Measurements from ENCODE around the gene SOX4.

The SOX4 gene

GRCh38 chr6:21594416-21595281 lies 1.1 kb downstream of the SOX4 start:
- peak; percentile 60 to 65 for DNase-seq

- DNase-seq, result peak; percentile 35 to 44
Measured at GRCh38 chr6:21595285-21596144, 2.0 kb downstream of the SOX4 start.

DNA sequence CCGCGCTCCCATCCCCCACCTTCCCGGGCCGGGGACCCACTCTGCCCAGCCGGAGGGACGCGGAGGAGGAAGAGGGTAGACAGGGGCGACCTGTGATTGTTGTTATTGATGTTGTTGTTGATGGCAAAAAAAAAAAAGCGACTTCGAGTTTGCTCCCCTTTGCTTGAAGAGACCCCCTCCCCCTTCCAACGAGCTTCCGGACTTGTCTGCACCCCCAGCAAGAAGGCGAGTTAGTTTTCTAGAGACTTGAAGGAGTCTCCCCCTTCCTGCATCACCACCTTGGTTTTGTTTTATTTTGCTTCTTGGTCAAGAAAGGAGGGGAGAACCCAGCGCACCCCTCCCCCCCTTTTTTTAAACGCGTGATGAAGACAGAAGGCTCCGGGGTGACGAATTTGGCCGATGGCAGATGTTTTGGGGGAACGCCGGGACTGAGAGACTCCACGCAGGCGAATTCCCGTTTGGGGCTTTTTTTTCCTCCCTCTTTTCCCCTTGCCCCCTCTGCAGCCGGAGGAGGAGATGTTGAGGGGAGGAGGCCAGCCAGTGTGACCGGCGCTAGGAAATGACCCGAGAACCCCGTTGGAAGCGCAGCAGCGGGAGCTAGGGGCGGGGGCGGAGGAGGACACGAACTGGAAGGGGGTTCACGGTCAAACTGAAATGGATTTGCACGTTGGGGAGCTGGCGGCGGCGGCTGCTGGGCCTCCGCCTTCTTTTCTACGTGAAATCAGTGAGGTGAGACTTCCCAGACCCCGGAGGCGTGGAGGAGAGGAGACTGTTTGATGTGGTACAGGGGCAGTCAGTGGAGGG lies 2.8 kb downstream of the SOX4 start:
- DNase-seq, result peak; percentile 35 to 46

DNA sequence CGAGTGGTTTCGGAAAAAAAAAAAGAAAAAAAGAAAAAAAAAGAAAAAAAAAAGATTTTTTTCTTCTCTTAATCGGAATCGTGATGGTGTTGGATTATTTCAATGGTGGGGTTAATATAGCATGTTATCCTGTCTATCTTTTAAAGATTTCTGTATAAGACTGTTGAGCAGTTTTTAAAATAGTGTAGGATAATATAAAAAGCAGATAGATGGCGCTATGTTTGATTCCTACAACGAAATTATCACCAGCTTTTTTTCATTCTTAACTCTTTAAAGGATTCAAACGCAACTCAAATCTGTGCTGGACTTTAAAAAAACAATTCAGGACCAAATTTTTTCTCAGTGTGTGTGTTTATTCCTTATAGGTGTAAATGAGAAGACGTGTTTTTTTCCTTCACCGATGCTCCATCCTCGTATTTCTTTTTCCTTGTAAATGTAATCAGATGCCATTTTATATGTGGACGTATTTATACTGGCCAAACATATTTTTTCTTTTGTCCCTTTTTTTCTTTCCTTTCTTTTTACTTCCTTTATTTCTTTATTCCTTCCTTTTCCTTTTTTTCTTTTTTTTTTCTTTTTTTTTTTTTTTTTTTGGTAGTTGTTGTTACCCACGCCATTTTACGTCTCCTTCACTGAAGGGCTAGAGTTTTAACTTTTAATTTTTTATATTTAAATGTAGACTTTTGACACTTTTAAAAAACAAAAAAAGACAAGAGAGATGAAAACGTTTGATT lies 3.6 kb downstream of the SOX4 start:
- no peak for DNase-seq

GRCh38 chr6:21597801-21598673 lies 4.5 kb downstream of the SOX4 start:
- DNase-seq, result no peak

GRCh38 chr6:21598674-21599023 lies 5.1 kb downstream of the SOX4 start:
- no peak for DNase-seq

- no peak for DNase-seq
Measured at GRCh38 chr6:21599051-21599696, 5.6 kb downstream of the SOX4 start.

- DNase-seq, result no peak
Measured at GRCh38 chr6:21601339-21601923, 7.9 kb downstream of the SOX4 start.

DNA sequence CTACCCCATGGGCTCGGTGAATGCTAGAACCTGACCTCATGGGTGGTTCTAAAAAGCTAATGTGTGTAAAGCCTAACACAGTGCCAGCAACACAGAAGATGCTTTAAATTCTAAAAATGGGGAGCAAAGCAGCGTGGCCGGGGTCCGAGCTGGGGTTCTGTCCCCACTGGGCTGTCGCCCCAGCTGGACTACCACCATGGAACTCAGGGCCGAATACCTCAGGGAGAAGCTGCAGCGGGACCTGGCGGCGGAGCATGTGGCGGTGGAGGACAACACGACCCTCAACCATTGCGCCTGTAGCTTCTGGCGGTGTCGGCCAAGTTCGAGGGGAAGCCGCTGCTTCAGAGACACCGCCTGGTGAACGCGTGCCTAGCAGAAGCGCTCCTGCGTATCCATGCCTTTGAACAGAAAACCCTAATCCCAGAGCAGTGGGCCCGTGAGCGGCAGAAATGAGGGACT lies 8.4 kb downstream of the SOX4 start:
- DNase-seq, result no peak

- no peak for DNase-seq
Measured at GRCh38 chr6:21603082-21603952, 9.8 kb downstream of the SOX4 start.

- no peak for DNase-seq
Measured at GRCh38 chr6:21604081-21604480, 10.5 kb downstream of the SOX4 start.

DNA sequence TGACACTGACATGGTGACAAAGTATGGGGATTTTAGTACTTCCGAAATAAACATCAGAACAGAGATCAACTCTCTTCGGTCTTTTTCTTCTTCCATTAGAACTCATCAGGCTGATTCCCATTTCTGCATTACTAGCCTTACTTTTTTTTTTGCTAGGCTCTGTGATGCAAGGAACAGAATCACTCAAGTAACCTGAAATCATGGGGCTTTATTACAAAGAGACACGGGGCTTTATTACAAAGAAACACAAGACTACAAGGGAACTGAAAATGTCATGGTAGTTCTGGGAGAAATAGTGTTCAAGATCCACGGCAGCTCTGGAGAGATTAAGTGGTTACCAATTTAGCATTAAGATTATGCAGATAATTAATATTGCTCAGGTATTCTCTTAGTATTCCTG lies 11.6 kb downstream of the SOX4 start:
- no peak for DNase-seq

GRCh38 chr6:21608601-21609000 lies 15.1 kb downstream of the SOX4 start:
- DNase-seq, result no peak

DNA sequence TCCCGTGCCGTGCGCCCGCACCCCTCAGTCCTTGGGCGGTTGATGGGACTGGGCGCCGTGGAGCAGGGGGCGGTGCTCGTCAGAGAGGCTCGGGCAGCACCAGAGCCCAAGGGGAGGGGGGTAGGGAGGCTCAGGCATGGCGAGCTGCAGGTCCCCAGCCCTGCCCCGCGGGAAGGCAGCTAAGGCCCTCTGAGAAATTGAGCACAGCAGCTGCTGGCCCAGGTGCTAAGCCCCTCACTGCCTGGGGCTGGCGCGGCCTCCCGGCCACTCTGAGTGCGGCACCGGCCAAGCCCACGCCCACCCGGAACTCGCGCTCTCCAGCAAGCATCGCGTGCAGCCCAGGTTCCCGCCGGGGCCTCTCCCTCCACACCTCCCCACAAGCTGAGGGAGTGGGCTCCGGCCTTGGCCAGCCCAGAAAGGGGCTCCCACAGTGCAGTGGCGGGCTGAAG lies 16.4 kb downstream of the SOX4 start:
- DNase-seq, result no peak

GRCh38 chr6:21610341-21610740 lies 16.8 kb downstream of the SOX4 start:
- no peak for DNase-seq

DNA sequence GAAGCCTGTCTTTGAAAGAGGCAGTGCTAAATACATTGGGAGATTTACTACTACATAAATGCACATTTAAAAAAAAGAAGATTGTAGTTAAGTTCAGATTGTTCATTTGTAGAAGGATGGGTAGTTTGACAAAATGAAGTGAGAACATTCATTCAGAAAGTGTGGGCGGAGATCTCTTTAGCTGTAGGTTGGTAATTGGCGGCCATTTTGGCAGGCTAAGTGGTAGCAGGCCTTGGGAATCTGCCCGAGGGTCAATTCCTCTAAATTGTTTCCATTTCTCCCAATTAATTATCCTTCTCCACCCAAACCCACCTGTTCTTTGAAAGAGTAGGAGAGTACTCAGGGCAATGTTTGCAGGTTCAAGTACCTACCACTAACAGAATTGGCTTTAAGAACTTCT lies 17.9 kb downstream of the SOX4 start:
- no peak for DNase-seq

DNA sequence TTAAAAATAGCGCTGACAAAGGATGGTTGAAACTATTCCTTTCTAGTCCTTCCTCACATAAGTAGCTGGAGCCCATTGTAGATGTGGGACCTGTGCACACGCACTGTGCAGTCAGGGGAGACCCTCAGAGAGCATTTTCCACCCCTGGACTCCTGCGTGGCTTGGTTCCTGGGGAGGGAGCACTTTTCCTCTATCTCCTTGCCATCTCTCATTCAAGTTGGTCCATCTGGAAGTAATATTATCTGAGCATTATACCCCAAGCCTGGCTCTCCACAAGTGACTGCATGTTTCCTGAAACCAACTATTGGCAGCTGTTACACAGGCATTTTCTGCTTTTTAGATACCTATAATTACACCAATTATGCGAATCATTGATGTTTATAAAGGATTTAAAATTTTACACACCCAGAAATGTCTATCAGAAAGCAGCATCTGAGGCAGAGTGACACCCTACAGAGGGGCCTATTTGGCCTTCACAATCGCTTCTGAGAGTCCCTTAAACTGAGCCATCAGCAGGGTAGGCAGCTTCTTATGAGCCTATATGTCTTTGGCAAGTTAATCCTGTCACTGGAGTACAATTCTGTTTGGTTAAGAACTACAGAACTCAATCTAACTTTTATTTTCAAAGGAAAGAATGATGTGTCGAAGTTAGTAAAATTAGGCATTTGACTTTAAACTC lies 18.7 kb downstream of the SOX4 start:
- DNase-seq, result no peak

DNA sequence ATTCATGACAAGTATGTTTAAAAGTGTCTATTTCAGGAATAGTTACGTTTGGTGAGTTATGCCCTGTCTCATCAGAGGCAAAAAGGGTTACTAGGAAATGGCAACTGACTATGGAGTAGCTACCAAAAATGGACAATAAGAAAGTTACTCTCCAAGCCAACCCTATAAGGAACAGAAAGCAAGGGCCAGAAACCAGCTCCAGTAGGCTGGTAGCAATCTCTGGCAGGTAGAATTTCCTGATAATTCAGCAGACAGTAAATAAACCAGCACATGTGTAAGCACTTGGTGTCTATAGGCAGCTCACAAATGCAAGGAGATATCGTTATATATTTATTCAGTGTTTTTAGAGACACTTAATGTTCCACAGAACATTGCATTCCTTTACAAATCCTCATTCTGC lies 20.3 kb downstream of the SOX4 start:
- no peak for DNase-seq

- DNase-seq, result no peak
Measured at GRCh38 chr6:21614226-21614625, 20.7 kb downstream of the SOX4 start.

Data from activated T-cell treated with anti-CD3 and anti-CD28 coated beads, Interleukin-2, amount 50 U/mL, for 48 hours (primary cell).